H9 (cell line): ENCODE results near the gene CCDC134. TPM values are rescaled to one million over a fixed set of nuclear protein-coding genes. Genes with fewer than 3 reads are reported as not detected.

Experiments
- DNase-seq: peaks from one replicate; pipeline ENCODE4 v3.0.0-alpha.2; 2017
- H2AFZ ChIP-seq: one replicate; pipeline ENCODE4 v1.6.1; 2013; ENCODE audit warnings: mild to moderate bottlenecking, low read length, control low read depth, moderate library complexity
- H2AK5ac ChIP-seq: 2 replicates; pipeline ENCODE4 v1.6.1; 2013; ENCODE audit warnings: low read length, control low read depth, mixed read lengths; ENCODE audit not compliant: insufficient read length
- H2BK120ac ChIP-seq: one replicate; pipeline ENCODE4 v1.6.1; 2013; ENCODE audit warnings: low read depth, mild to moderate bottlenecking, low read length, control low read depth, inconsistent platforms; ENCODE audit not compliant: poor library complexity, severe bottlenecking
- H2BK12ac ChIP-seq: 2 replicates; pipeline ENCODE4 v1.6.1; 2013; ENCODE audit warnings: low read length, control low read depth, mixed read lengths, low read depth; ENCODE audit not compliant: insufficient read length
- H2BK15ac ChIP-seq: 2 replicates; pipeline ENCODE4 v1.6.1; 2013; ENCODE audit warnings: low read depth, low read length, control low read depth
- H2BK20ac ChIP-seq: one replicate; pipeline ENCODE4 v1.6.1; 2013; ENCODE audit warnings: low read depth, mild to moderate bottlenecking, low read length, control low read depth, inconsistent platforms; ENCODE audit not compliant: poor library complexity, severe bottlenecking
- H2BK5ac ChIP-seq: 2 replicates; pipeline ENCODE4 v1.6.1; 2013; ENCODE audit warnings: low read length, control low read depth, mixed read lengths; ENCODE audit not compliant: insufficient read length
- H3K14ac ChIP-seq: 2 replicates; pipeline ENCODE4 v1.6.1; 2013; ENCODE audit warnings: low read length, control low read depth; ENCODE audit not compliant: insufficient read depth
- H3K18ac ChIP-seq: 2 replicates; pipeline ENCODE4 v1.6.1; 2013; ENCODE audit warnings: low read depth, mild to moderate bottlenecking, mixed read lengths, low read length, control low read depth; ENCODE audit not compliant: insufficient read length
- H3K23ac ChIP-seq: 2 replicates; pipeline ENCODE4 v1.6.1; 2013; ENCODE audit warnings: low read length, control low read depth, mixed read lengths, low read depth; ENCODE audit not compliant: insufficient read length
- H3K23me2 ChIP-seq: 2 replicates; pipeline ENCODE4 v1.6.1; 2013; ENCODE audit warnings: low read depth, mild to moderate bottlenecking, mixed read lengths, low read length, control low read depth; ENCODE audit not compliant: insufficient read length, poor library complexity, severe bottlenecking
- H3K27ac ChIP-seq: 2 replicates; pipeline ENCODE4 v1.5.1; 2013; ENCODE audit warnings: low read length, control low read depth, mixed read lengths, low read depth; ENCODE audit not compliant: insufficient read length
- H3K27me3 ChIP-seq: 2 replicates; pipeline ENCODE4 v1.6.1; 2013; ENCODE audit warnings: low read length, control low read depth, inconsistent platforms; ENCODE audit not compliant: insufficient read depth
- H3K4ac ChIP-seq: 2 replicates; pipeline ENCODE4 v1.6.1; 2013; ENCODE audit warnings: low read depth, mild to moderate bottlenecking, control low read depth, inconsistent platforms, low read length, moderate library complexity
- H3K4me1 ChIP-seq: 2 replicates; pipeline ENCODE4 v1.6.1; 2013; ENCODE audit warnings: low read length, control low read depth, inconsistent platforms; ENCODE audit not compliant: insufficient read depth
- H3K4me2 ChIP-seq: 2 replicates; pipeline ENCODE4 v1.6.1; 2013; ENCODE audit warnings: low read length, control low read depth, mixed read lengths; ENCODE audit not compliant: insufficient read length, insufficient read depth
- H3K56ac ChIP-seq: 2 replicates; pipeline ENCODE4 v1.6.1; 2013; ENCODE audit warnings: low read depth, mild to moderate bottlenecking, mixed read lengths, low read length, control low read depth; ENCODE audit not compliant: insufficient read length
- H3K79me1 ChIP-seq: 2 replicates; pipeline ENCODE4 v1.6.1; 2013; ENCODE audit warnings: low read depth, mild to moderate bottlenecking, moderate library complexity, low read length, control low read depth, inconsistent platforms; ENCODE audit not compliant: insufficient read depth, poor library complexity, severe bottlenecking
- H3K79me2 ChIP-seq: 2 replicates; pipeline ENCODE4 v1.6.1; 2013; ENCODE audit warnings: low read length, control low read depth, inconsistent platforms; ENCODE audit not compliant: insufficient read depth
- H3K9ac ChIP-seq: 2 replicates; pipeline ENCODE4 v1.6.1; 2013; ENCODE audit warnings: low read length, control low read depth, mixed read lengths; ENCODE audit not compliant: insufficient read length; ENCODE audit errors: extremely low read depth
- H3K9me3 ChIP-seq: one replicate; pipeline ENCODE4 v1.6.1; 2013; ENCODE audit warnings: low read depth, low read length, inconsistent platforms; ENCODE audit not compliant: control insufficient read depth
- H3T11ph ChIP-seq: one replicate; pipeline ENCODE4 v1.6.1; 2013; ENCODE audit warnings: mild to moderate bottlenecking, low read length, control low read depth, inconsistent platforms
- H4K20me1 ChIP-seq: one replicate; pipeline ENCODE4 v1.6.1; 2013; ENCODE audit not compliant: control insufficient read depth, insufficient read length, insufficient read depth
- H4K5ac ChIP-seq: 2 replicates; pipeline ENCODE4 v1.6.1; 2013; ENCODE audit warnings: low read depth, mild to moderate bottlenecking, mixed read lengths, low read length, control low read depth; ENCODE audit not compliant: insufficient read length
- H4K8ac ChIP-seq: replicated peaks from 2 replicates; pipeline ENCODE4 v1.6.1; 2013; ENCODE audit warnings: low read length, control low read depth, mixed read lengths, low read depth; ENCODE audit not compliant: insufficient read length
- H4K91ac ChIP-seq: 2 replicates; pipeline ENCODE4 v1.6.1; 2013; ENCODE audit warnings: low read depth, mild to moderate bottlenecking, moderate library complexity, mixed read lengths, low read length, control low read depth; ENCODE audit not compliant: insufficient read length
- H3K27ac Mint-ChIP-seq, 3 experiments: 2 replicates in 2 of 3; 3 replicates in 1 of 3; pipeline ENCODE4 v1.8.0; 2020 to 2021; ENCODE audit warnings: mixed read lengths in 3 of 3, mild to moderate bottlenecking in 1 of 3, moderate library complexity in 1 of 3
- H3K27me3 Mint-ChIP-seq: 2 replicates; pipeline ENCODE4 v1.8.0; 2021; ENCODE audit warnings: low read depth, mild to moderate bottlenecking, moderate library complexity, mixed read lengths
- H3K36me3 Mint-ChIP-seq, 3 experiments: 2 replicates in 2 of 3; 3 replicates in 1 of 3; pipeline ENCODE4 v1.8.0; 2020 to 2021; ENCODE audit warnings: low read depth in 3 of 3, mixed read lengths in 3 of 3; ENCODE audit not compliant: insufficient read depth in 1 of 3
- H3K4me1 Mint-ChIP-seq, 2 experiments: 2 replicates each; pipeline ENCODE4 v1.8.0; 2020; ENCODE audit warnings: mixed read lengths in 2 of 2
- H3K4me3 Mint-ChIP-seq, 2 experiments: 2 replicates in 1 of 2; 3 replicates in 1 of 2; pipeline ENCODE4 v1.8.0; 2020 to 2021; ENCODE audit warnings: mild to moderate bottlenecking in 2 of 2, mixed read lengths in 2 of 2, moderate library complexity in 1 of 2
- H3K9me3 Mint-ChIP-seq, 2 experiments: 2 replicates in 1 of 2; 3 replicates in 1 of 2; pipeline ENCODE4 v1.8.0; 2020; ENCODE audit warnings: mild to moderate bottlenecking in 2 of 2, mixed read lengths in 2 of 2, moderate library complexity in 1 of 2
- WGBS: extraction: QIAGEN DNeasy Blood & Tissue Kit; methylation state at CpG from one replicate; pipeline ENCODE4 v1.1.7; 2013; ENCODE audit warnings: missing lambda C conversion rate, low lambda C conversion rate, mixed read lengths; ENCODE audit not compliant: insufficient read length; ENCODE audit errors: extremely low coverage; 5-methylcytosine and 5-hydroxymethylcytosine counted together
- total RNA-seq: library from RNA; stranded (reverse); gene quantifications from 2 replicates; pipeline ENCODE4 v1.2.1, GENCODE V29; 2021
- TF ChIP-seq, protein P1 (sequence below): fragments of 200-600 bp; sonication (generic); conservative IDR thresholded peaks from 3 replicates; pipeline ENCODE4 v1.8.0; 2021; ENCODE audit warnings: antibody characterized with exemption, mild to moderate bottlenecking

The CCDC134 gene
- total RNA-seq, 1 experiment from 2014 or later: 20.7 TPM

DNA sequence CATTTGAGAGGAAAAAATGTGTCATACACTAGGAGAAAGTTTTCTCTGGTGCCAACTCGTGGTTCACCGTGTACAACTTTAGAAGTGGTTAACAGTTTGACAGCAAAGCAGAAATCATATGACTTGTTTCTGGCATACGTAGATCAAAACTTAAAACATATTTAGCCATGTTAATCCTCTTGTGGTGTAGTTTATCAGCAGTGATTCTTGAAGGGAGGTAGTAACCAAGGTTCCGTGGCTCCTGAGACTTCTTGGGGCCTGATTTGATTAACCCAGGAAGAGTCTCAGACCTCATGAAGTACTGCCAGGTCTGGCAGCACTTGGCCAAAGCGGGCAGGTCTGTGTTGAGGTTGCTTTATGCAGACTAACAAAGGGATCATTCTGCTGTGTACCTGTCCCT lies 72.9 kb downstream of the CCDC134 start:
- Mint-ChIP-seq H3K27me3 (no peaks in the 10 kb centered on the region), H3K4me3 (no peak overlapping the region), H3K27ac (no peak overlapping the region), H3K36me3 (peaks cover 44 to 88% (median 86%) of the 10 kb centered on the region in 3 experiments; a peak in 6 of 7 replicates), H3K4me1 (no peaks in the 10 kb centered on the region), H3K9me3 (no peaks in the 10 kb centered on the region)
- Histone ChIP-seq H3K4me2 (no peak overlapping the region), H3K27ac (no peak overlapping the region), H3K79me1 (no peaks in the 10 kb centered on the region), H3K4ac (no peak overlapping the region), H3T11ph (no peak overlapping the region), H3K9ac (no peak overlapping the region), H2BK15ac (no peak overlapping the region), H2BK120ac (no peak overlapping the region), H2AK5ac (no peak overlapping the region), H2BK20ac (no peak overlapping the region), H3K14ac (no peak overlapping the region), H3K23me2 (no peaks in the 10 kb centered on the region), H2BK12ac (no peak overlapping the region), H3K18ac (no peak overlapping the region), H4K5ac (no peak overlapping the region), H2AFZ (no peak overlapping the region), H3K56ac (no peak overlapping the region), H2BK5ac (no peak overlapping the region), H4K20me1 (no peaks in the 10 kb centered on the region), H3K79me2 (no peaks in the 10 kb centered on the region), H4K91ac (no peak overlapping the region), H3K23ac (no peak overlapping the region), H3K4me1 (no peaks in the 10 kb centered on the region), H3K9me3 (no peaks in the 10 kb centered on the region), H4K8ac (no peak overlapping the region), H3K27me3 (no peaks in the 10 kb centered on the region)
- TF ChIP-seq, protein P1, sequence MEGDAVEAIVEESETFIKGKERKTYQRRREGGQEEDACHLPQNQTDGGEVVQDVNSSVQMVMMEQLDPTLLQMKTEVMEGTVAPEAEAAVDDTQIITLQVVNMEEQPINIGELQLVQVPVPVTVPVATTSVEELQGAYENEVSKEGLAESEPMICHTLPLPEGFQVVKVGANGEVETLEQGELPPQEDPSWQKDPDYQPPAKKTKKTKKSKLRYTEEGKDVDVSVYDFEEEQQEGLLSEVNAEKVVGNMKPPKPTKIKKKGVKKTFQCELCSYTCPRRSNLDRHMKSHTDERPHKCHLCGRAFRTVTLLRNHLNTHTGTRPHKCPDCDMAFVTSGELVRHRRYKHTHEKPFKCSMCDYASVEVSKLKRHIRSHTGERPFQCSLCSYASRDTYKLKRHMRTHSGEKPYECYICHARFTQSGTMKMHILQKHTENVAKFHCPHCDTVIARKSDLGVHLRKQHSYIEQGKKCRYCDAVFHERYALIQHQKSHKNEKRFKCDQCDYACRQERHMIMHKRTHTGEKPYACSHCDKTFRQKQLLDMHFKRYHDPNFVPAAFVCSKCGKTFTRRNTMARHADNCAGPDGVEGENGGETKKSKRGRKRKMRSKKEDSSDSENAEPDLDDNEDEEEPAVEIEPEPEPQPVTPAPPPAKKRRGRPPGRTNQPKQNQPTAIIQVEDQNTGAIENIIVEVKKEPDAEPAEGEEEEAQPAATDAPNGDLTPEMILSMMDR: no peak
- DNase-seq: no peak
- no CpG with 5 or more reads among the region's 5 CpGs for WGBS
